Measurements from ENCODE around the gene HELB. TPM values are rescaled to one million over a fixed set of nuclear protein-coding genes. Genes with fewer than 3 reads are reported as not detected.

HELB gene
- total and polyA plus RNA-seq, 2 of the 4 experiments (the other 2 are of a cell fraction): 0.72 to 2.9 TPM

- CTCF ChIA-PET: no interaction called here
- Histone ChIP-seq H3K9me1 (ENCODE audit: insufficient read depth, low read length) (no peaks in the 10 kb centered on the region), H3K4me3 (ENCODE audit: insufficient read depth, low read depth, low read length) (no peak overlapping the region), H3K79me1 (ENCODE audit: low read depth in 1 of 2, low read length in 2 of 2) (no peaks in the 10 kb centered on the region), H3K56ac (ENCODE audit: extremely low read depth, insufficient read depth, low read length) (no peak overlapping the region), H2BK120ac (ENCODE audit: low read depth, low read length) (no peak overlapping the region), H4K20me1 (ENCODE audit: insufficient read depth, low read length) (no peaks in the 10 kb centered on the region), H4K91ac (ENCODE audit: insufficient read depth, low read depth, low read length) (no peak overlapping the region), H3K4ac (ENCODE audit: low read depth, low read length) (no peak overlapping the region), H3K36me3 (ENCODE audit: control insufficient read depth, insufficient read depth, low read length) (peaks cover 5% of the 10 kb centered on the region; the same call in 1 of the 2 replicates), H3K27ac (ENCODE audit: insufficient read depth, low read length) (no peak overlapping the region), H2AK5ac (ENCODE audit: low read depth, low read length) (no peak overlapping the region), H3K18ac (ENCODE audit: low read depth, low read length) (no peak overlapping the region), H3K4me2 (ENCODE audit: low read depth, low read length) (no peak overlapping the region), H2BK20ac (ENCODE audit: low read depth, low read length) (no peak overlapping the region), H2AK9ac (replicated peaks; ENCODE audit: low read depth, low read length, poor library complexity) (no peak overlapping the region), H2BK5ac (ENCODE audit: low read depth, low read length, poor library complexity, severe bottlenecking) (no peak overlapping the region), H4K5ac (ENCODE audit: low read depth, low read length) (no peak overlapping the region), H2BK15ac (ENCODE audit: low read depth, low read length) (no peak overlapping the region), H3K9ac (ENCODE audit: low read depth, low read length) (no peak overlapping the region), H3K9me3 (ENCODE audit: control insufficient read depth, insufficient read depth, low read length) (no peaks in the 10 kb centered on the region), H3K4me1 (ENCODE audit: control insufficient read depth, insufficient read depth, low read length) (no peaks in the 10 kb centered on the region), H3K27me3 (ENCODE audit: control insufficient read depth, insufficient read depth, low read length) (no peaks in the 10 kb centered on the region), H3K23ac (ENCODE audit: low read depth, low read length) (no peak overlapping the region), H4K8ac (ENCODE audit: low read depth in 2 of 2, low read length in 2 of 2) (no peak overlapping the region), H2AFZ (replicated peaks; ENCODE audit: low read length, poor library complexity) (no peak overlapping the region), H3K14ac (replicated peaks; ENCODE audit: low read depth, low read length) (no peak overlapping the region)
- WGBS, 2 experiments (ENCODE audit: extremely low coverage in 2 of 2, insufficient read length in 1 of 2): 90% methylated on average over 10 of the region's 13 CpGs; no CpG with 5 or more reads in 1 of the 2 experiments
- DNase-seq: no peak
- intact Hi-C loops (cut with micrococcal nuclease): no loop called here
- POLR2A ChIA-PET (ENCODE audit: unreplicated experiment): no interaction called here
- dilution Hi-C loops (cut with HindIII; ENCODE audit: low sequenced_read_pairs, unreplicated experiment): no loop called here
- ATAC-seq (ENCODE audit: low read depth): no peak
- in situ Hi-C loops (cut with MboI; ENCODE audit: low sequenced_read_pairs): no loop called here
- no TSS peak for BruUV-seq (replicated peaks)
- TF ChIP-seq SMC3 (IDR thresholded peaks at IDR 0.05; ENCODE audit: low read depth, low read length) (no peak), RCOR1 (IDR thresholded peaks at IDR 0.05; ENCODE audit: insufficient replicate concordance, low read length) (no peak), USF2 (IDR thresholded peaks at IDR 0.05; ENCODE audit: low read depth, low read length) (no peak), MAZ (IDR thresholded peaks at IDR 0.05; ENCODE audit: borderline replicate concordance, low read depth, low read length) (no peak), RFX5 (IDR thresholded peaks at IDR 0.05; ENCODE audit: low read depth, low read length) (no peak), RAD21 (IDR thresholded peaks at IDR 0.05; ENCODE audit: low read length) (no peak), POLR2A (IDR thresholded peaks at IDR 0.05; ENCODE audit: low read depth, low read length) (no peak)
Measured at GRCh38 chr12:66331016-66331415, 28.7 kb downstream of the HELB start.
